CD4-positive, alpha-beta T cell (primary cell): ENCODE data around the gene RNF223. TPM values are rescaled to one million over a fixed set of nuclear protein-coding genes. Genes with fewer than 3 reads are reported as not detected.

ENCODE experiments used
- ATAC-seq: fragments of 200-7000 bp; cut with Tn5 transposase; one replicate; pipeline ENCODE4 v1.10.0; 2022; ENCODE audit warnings: mild to moderate bottlenecking; ENCODE audit not compliant: poor library complexity
- CTCF ChIA-PET: fragments of 350-600 bp; sonication (Branson Sonifier 250); formaldehyde crosslinking; loops from one replicate; lab custom pipeline; 2021; ENCODE audit warnings: antibody characterized with exemption, inconsistent platforms; lab: Charles Lee
- POLR2A ChIA-PET: fragments of 350-600 bp; sonication (Branson Sonifier 250); formaldehyde crosslinking; loops from one replicate; lab custom pipeline; 2021; ENCODE audit warnings: antibody characterized with exemption, inconsistent platforms; lab: Charles Lee
- DNase-seq, 14 experiments: peaks; one replicate each; pipeline ENCODE4 v3.0.0-alpha.2; 2013 to 2020; ENCODE audit warnings: mixed read lengths in 2 of 14
- H3K27ac ChIP-seq, 2 donors: one replicate each; pipeline versions ENCODE4 v1.5.1 to v1.7.0; 2013; ENCODE audit warnings: low read length in 2 of 2, low read depth in 1 of 2, mild to moderate bottlenecking in 1 of 2
- H3K27me3 ChIP-seq, 2 experiments: 1 replicate in 1 of 2; 2 replicates in 1 of 2; pipeline versions ENCODE4 v1.6.1 to v1.7.0; 2013; ENCODE audit warnings: low read length in 2 of 2, control low read depth in 1 of 2, mild to moderate bottlenecking in 1 of 2, moderate library complexity in 1 of 2; ENCODE audit not compliant: insufficient read depth in 2 of 2, control insufficient read depth in 1 of 2
- H3K36me3 ChIP-seq: one replicate; pipeline ENCODE4 v1.6.1; 2013; ENCODE audit warnings: low read length, control low read depth; ENCODE audit not compliant: insufficient read depth
- H3K4me1 ChIP-seq: one replicate; pipeline ENCODE4 v1.6.1; 2013; ENCODE audit warnings: low read length, control low read depth; ENCODE audit not compliant: insufficient read depth
- H3K4me3 ChIP-seq: one replicate; pipeline ENCODE4 v1.5.1; 2013; ENCODE audit warnings: mild to moderate bottlenecking, low read length, moderate library complexity
- H3K9me3 ChIP-seq, 2 experiments: 1 replicate in 1 of 2; 2 replicates in 1 of 2; pipeline versions ENCODE4 v1.6.1 to v1.7.0; 2013; ENCODE audit warnings: low read length in 2 of 2, mild to moderate bottlenecking in 2 of 2, control low read depth in 1 of 2, moderate library complexity in 1 of 2; ENCODE audit not compliant: control insufficient read depth in 1 of 2, insufficient read depth in 1 of 2
- H3K27ac Mint-ChIP-seq: one replicate; pipeline ENCODE4 v1.8.0; 2020; ENCODE audit warnings: mixed read lengths
- H3K27me3 Mint-ChIP-seq: one replicate; pipeline ENCODE4 v1.8.0; 2021; ENCODE audit warnings: mixed read lengths
- H3K36me3 Mint-ChIP-seq: one replicate; pipeline ENCODE4 v1.8.0; 2021; ENCODE audit warnings: low read depth, mixed read lengths
- H3K4me1 Mint-ChIP-seq: one replicate; pipeline ENCODE4 v1.8.0; 2021; ENCODE audit warnings: low read depth, mixed read lengths
- H3K4me3 Mint-ChIP-seq: one replicate; pipeline ENCODE4 v1.8.0; 2020; ENCODE audit warnings: mild to moderate bottlenecking, mixed read lengths
- H3K9me3 Mint-ChIP-seq: one replicate; pipeline ENCODE4 v1.8.0; 2020; ENCODE audit warnings: mixed read lengths
- intact Hi-C, 2 experiments: fragments of 100-400 bp; cut with DNase I in 1 of 2; cut with micrococcal nuclease in 1 of 2; formaldehyde crosslinking; loops; one replicate each; pipeline versions ENCODE4 v1.15.1 to v1.9.0; 2023 to 2025; cut with DNase I, micrococcal nuclease
- total RNA-seq, 174 experiments: library from RNA in 2 of 174; stranded (reverse) in 2 of 174; gene quantifications; one replicate each; pipeline ENCODE4 v1.2.3 and lab custom pipeline; 2021 to 2026
- TF ChIP-seq, protein P1 (sequence below): fragments of 200-600 bp; IDR thresholded peaks from one replicate; pipeline ENCODE4 v1.8.0; 2022; ENCODE audit warnings: antibody characterized with exemption, mild to moderate bottlenecking

Gene RNF223
- total RNA-seq, 2 experiments from 2014 or later: not detected

DNA sequence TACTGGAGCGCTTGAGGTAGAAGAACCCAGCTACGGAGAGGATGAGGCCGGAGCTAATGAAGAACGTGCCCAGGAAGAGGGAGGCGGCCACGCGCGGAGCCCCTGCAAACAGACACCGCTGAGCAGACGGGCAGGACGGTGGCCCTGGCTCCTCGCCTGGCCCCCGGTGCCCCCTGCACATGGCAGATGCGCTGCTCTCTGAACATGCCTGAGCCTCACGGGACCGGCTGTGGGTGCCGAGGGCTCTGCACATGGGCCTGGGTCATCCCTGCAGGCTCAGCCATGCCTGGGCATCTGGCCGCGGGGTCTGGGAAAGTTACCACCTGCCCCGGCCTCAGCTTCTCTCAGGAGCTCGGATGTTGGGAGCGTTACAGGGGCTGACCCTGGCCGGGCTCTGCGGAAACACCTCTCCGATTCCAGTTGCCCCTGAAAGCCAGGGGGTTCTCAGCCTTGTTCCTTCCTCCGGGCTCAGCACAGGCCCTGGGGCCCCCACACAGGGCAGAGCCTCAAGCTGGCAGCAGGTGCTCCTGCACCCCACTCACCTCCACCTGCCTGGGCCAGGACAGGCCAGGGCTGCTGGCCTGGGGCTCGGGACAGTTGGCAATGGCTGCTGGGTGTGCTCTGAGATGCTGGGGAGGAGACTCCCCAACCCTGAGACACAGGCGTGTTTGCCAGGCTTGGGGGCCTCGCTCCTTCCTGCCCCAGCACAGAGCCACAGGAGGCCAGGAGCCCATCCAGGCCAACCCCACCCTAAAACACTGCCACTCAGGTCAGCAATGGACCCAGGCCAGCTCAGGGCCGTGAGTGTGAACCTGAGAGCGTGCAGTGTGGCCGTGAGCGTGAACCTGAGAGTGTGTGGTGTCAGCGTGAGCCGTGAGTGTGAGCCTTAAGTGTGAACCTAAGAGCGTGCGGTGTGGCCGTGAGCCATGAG lies 12.1 kb upstream of the RNF223 start:
- DNase-seq (peak in 2 of 14 experiments; percentile 1 to 15), ATAC-seq (no peak)
- Histone ChIP-seq H3K4me1 (no peaks in the 10 kb centered on the region), H3K9me3 (no peaks in the 10 kb centered on the region), H3K36me3 (no peaks in the 10 kb centered on the region), H3K4me3 (no peak overlapping the region), H3K27ac (no peak overlapping the region), H3K27me3 (no peaks in the 10 kb centered on the region)
- no peaks in the 10 kb centered on the region for H3K36me3 Mint-ChIP-seq
- intact Hi-C loops: no loop called here
- CTCF ChIA-PET: no interaction called here
- TF ChIP-seq, protein P1, sequence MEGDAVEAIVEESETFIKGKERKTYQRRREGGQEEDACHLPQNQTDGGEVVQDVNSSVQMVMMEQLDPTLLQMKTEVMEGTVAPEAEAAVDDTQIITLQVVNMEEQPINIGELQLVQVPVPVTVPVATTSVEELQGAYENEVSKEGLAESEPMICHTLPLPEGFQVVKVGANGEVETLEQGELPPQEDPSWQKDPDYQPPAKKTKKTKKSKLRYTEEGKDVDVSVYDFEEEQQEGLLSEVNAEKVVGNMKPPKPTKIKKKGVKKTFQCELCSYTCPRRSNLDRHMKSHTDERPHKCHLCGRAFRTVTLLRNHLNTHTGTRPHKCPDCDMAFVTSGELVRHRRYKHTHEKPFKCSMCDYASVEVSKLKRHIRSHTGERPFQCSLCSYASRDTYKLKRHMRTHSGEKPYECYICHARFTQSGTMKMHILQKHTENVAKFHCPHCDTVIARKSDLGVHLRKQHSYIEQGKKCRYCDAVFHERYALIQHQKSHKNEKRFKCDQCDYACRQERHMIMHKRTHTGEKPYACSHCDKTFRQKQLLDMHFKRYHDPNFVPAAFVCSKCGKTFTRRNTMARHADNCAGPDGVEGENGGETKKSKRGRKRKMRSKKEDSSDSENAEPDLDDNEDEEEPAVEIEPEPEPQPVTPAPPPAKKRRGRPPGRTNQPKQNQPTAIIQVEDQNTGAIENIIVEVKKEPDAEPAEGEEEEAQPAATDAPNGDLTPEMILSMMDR: no peak
- H3K9me3 Mint-ChIP-seq: no peaks in the 10 kb centered on the region
- no peaks in the 10 kb centered on the region for H3K27me3 Mint-ChIP-seq
- H3K4me1 Mint-ChIP-seq: no peaks in the 10 kb centered on the region
- no peak overlapping the region for H3K4me3 Mint-ChIP-seq
- POLR2A ChIA-PET: no interaction called here
- no peak overlapping the region for H3K27ac Mint-ChIP-seq

DNA sequence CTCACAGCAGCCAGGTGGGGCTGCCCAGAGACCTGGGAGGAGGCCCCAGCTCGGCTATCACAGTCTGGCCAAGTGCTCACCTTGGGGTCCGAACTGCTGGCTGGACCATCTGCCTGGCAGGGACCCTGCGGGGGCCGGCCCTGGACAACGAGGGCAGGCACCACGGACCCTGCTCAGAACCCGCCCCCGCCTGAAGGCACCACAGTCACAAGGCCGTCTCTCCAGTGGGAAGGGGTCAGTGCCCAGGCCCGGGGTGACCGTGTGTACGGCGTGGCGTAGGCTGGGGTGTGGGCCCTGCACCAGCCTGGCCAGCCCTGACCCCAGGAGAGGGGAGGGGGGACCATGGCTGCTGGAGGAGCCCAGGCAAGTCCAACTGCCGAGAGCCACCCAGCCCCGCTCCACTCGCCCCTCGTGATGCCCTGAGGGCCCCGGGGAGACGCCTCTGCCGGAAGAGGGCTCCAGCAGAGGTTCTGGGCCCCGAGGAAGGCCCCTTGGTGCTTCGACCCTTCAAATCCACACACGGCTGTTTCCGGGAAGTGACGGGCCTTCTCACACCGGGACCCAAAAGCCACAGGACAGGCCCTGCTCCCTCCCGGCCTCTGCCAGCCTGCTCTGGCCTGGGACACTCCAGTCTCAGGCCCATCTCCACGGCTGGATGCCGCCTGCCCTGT lies 11.2 kb upstream of the RNF223 start:
- Mint-ChIP-seq H3K4me1 (no peaks in the 10 kb centered on the region), H3K27ac (no peak overlapping the region), H3K27me3 (no peaks in the 10 kb centered on the region), H3K36me3 (no peaks in the 10 kb centered on the region), H3K4me3 (no peak overlapping the region), H3K9me3 (no peaks in the 10 kb centered on the region)
- ChIA-PET POLR2A (no interaction called here), CTCF (no interaction called here)
- DNase-seq (peak in 2 of 14 experiments; percentile 3 to 21), ATAC-seq (no peak)
- peaks cover 1% of the 10 kb centered on the region for H3K4me1 ChIP-seq
- H3K27me3 ChIP-seq: no peaks in the 10 kb centered on the region
- no peaks in the 10 kb centered on the region for H3K36me3 ChIP-seq
- TF ChIP-seq, protein P1: no peak
- intact Hi-C loops: no loop called here
- no peak overlapping the region for H3K27ac ChIP-seq
- no peak overlapping the region for H3K4me3 ChIP-seq
- peaks cover 0 to under 1% of the 10 kb centered on the region in 2 experiments for H3K9me3 ChIP-seq

DNA sequence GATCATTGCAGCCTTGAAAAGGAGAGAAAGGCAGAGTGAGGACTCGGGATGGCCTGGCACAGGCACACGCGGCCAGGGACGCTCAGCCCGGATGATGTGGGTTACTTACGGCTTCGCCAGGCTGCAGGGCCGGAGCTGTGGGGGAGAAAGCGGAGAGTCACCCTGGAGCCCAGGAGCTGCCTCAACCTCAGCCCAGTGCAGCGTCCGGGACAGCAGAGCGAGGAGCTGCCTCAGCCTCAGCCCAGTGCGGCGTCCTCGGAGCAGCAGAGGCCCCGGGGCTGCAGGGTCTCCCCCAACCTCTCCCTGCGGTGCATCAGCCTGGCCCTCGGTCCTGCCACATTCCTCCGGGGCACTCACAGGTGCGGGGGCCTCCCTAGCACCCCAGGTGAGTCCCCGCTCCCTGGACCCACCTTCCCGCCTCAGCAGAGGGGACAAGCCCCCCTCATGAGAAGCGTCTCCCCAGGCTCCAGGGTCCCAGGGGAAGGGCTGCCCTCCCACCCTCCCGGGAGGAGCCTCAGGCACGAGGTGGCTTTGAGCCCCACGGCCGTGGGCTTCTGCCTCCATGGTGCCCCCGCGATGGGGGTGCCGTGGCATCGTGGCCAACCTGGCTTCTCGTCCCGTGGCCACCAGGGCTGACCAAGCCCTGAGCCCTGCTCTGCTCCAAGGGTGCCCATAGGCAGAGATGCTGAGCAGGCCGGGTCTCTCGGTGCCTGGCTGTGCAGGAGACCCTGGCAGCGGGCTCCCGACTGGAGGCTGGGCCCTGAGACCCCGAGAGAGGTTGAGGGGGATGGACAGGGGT lies 10.5 kb upstream of the RNF223 start:
- intact Hi-C loops: no loop called here
- no peaks in the 10 kb centered on the region for H3K36me3 Mint-ChIP-seq
- H3K9me3 Mint-ChIP-seq: no peaks in the 10 kb centered on the region
- H3K4me1 Mint-ChIP-seq: no peaks in the 10 kb centered on the region
- DNase-seq (peak in 2 of 14 experiments; percentile 4 to 25), ATAC-seq (no peak)
- no peak overlapping the region for H3K4me3 ChIP-seq
- no peak overlapping the region for H3K27ac ChIP-seq
- H3K27me3 Mint-ChIP-seq: no peaks in the 10 kb centered on the region
- TF ChIP-seq, protein P1: no peak
- ChIA-PET POLR2A (no interaction called here), CTCF (no interaction called here)
- H3K27ac Mint-ChIP-seq: no peak overlapping the region
- H3K27me3 ChIP-seq: peaks cover 2 to 4% of the 10 kb centered on the region in 2 experiments
- H3K9me3 ChIP-seq: peaks cover 0 to 3% of the 10 kb centered on the region in 2 experiments
- no peaks in the 10 kb centered on the region for H3K36me3 ChIP-seq
- H3K4me1 ChIP-seq: peaks cover 9% of the 10 kb centered on the region
- no peak overlapping the region for H3K4me3 Mint-ChIP-seq
